Stomach (tissue), 4 donors: Measurements from ENCODE around the gene CD2BP2.

Experiments
- CTCF ChIP-seq, 7 experiments: fragments of 450-650 bp in 4 of 7; fragments of 200-600 bp in 3 of 7; sonication (generic) in 3 of 7; IDR thresholded peaks; one replicate each; pipeline ENCODE4 v1.5.1; 2016 to 2019; ENCODE audit warnings: antibody characterized with exemption in 7 of 7, control low read depth in 2 of 7, mild to moderate bottlenecking in 1 of 7
- EP300 ChIP-seq: sonication (generic); formaldehyde crosslinking; IDR thresholded peaks from one replicate; pipeline ENCODE4 v1.6.1; 2017; ENCODE audit warnings: antibody characterized with exemption

GRCh38 chr16:30381291-30382041 lies 26.4 kb upstream of the CD2BP2 start:
- no peak for TF ChIP-seq CTCF (IDR thresholded peaks at IDR 0.05)
- TF ChIP-seq EP300: no peak
